ENCODE data around the gene ZNF32. TPM values are rescaled to one million over a fixed set of nuclear protein-coding genes. Genes with fewer than 3 reads are reported as not detected.
A peak's percentile ranks its signal among the peaks of the same experiment; 100 is the strongest.

Gene ZNF32
- total and polyA plus RNA-seq, 7 donors, result 21.3 to 108 (median 72.1) TPM

DNA sequence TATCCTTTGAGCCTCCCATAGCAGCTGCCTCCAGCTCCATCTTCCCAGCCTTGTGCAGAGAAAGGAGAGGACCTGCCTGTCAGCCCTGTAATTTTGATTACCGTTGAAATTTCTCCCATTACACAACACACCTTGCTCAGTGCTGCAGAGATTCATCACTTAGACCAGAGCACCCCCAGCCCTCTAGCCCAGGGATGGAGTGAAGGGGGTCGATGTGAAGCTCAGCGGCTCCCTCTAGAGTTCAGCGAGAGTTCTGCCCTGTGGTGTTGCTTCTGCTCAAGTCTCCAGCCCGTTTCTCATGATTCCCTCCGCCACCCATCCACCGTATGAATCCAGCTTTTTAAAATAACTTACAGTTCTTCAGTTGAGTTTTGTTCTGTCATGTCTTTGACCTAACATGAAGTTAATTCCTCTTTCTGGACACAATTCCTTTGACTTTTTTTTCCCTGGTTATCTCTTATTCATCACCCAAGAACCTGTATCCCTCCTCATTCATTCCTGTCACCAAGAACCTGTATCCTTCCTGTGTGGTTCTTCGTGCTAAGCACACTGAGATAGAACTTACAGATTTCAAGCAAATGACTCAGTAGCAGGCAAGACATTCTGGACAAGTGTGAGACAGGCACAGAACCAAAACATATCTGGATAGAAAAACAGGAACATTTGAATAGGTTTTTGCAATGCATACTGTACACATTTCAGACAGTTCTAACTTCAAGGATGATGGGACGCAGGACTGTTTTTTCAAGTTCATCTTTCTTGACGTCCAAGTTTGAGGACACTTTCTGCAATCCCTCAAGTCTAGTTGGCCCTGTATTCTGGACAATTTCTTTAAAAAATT lies 35.0 kb upstream of the ZNF32 start:
- Histone ChIP-seq H3K4me1 (peaks cover 0 to 26% (median 15%) of the 10 kb centered on the region in 4 donors), H3K36me3 (no peaks in the 10 kb centered on the region), H3K27me3 (no peaks in the 10 kb centered on the region), H3K9me3 (no peaks in the 10 kb centered on the region), H3K27ac (no peak overlapping the region), H3K4me3 (no peak overlapping the region)
- intact Hi-C loops (cut with DNase I), result loop anchor here (10.0 kb wide), 1 partner anchor 381 kb away; no protein-coding TSS in a partner anchor
- 37 to 40% methylated on average over 10 of the region's 10 CpGs for WGBS, 2 donors
- TF ChIP-seq EP300 (IDR thresholded peaks at IDR 0.05) (no peak), POLR2AphosphoS5 (IDR thresholded peaks at IDR 0.05) (peak in 3 of 4 donors; percentile 26 to 69 (median 43))
- TF ChIP-seq, protein P1, sequence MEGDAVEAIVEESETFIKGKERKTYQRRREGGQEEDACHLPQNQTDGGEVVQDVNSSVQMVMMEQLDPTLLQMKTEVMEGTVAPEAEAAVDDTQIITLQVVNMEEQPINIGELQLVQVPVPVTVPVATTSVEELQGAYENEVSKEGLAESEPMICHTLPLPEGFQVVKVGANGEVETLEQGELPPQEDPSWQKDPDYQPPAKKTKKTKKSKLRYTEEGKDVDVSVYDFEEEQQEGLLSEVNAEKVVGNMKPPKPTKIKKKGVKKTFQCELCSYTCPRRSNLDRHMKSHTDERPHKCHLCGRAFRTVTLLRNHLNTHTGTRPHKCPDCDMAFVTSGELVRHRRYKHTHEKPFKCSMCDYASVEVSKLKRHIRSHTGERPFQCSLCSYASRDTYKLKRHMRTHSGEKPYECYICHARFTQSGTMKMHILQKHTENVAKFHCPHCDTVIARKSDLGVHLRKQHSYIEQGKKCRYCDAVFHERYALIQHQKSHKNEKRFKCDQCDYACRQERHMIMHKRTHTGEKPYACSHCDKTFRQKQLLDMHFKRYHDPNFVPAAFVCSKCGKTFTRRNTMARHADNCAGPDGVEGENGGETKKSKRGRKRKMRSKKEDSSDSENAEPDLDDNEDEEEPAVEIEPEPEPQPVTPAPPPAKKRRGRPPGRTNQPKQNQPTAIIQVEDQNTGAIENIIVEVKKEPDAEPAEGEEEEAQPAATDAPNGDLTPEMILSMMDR (IDR thresholded peaks at IDR 0.05), result no peak
- DNase-seq, result no peak

DNA sequence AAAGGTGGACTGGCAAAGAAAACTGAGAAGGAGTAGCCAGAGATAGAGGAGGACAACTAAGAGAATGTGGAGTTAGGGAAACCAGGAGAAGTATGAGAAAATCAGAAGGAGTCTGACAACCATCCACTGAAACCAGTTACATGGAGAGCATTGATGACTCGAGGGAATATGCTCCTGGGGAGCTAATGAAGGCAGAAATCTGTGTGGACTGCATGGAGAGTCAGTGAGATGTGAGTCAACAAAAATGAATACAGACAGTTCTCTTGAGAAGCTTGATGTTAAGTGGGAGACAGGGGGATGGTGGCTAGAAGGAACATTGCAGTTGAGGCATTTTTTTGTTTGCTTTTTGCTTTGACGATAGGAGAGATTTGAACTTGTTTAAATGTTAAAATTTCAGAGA lies 34.3 kb upstream of the ZNF32 start:
- 78 to 83% methylated on average over 2 of the region's 2 CpGs for WGBS, 2 donors
- H3K4me3 ChIP-seq, result no peak overlapping the region
- H3K9me3 ChIP-seq, result no peaks in the 10 kb centered on the region
- intact Hi-C loops (cut with DNase I), result loop anchor here (10.0 kb wide), 1 partner anchor 382 kb away; no protein-coding TSS in a partner anchor
- H3K4me1 ChIP-seq, result peaks cover 0 to 27% (median 15%) of the 10 kb centered on the region in 4 donors
- no peaks in the 10 kb centered on the region for H3K36me3 ChIP-seq
- no peak for TF ChIP-seq POLR2A (IDR thresholded peaks at IDR 0.05)
- no peak for TF ChIP-seq POLR2AphosphoS5 (IDR thresholded peaks at IDR 0.05)
- no peak for TF ChIP-seq EP300 (IDR thresholded peaks at IDR 0.05)
- TF ChIP-seq, protein P1 (IDR thresholded peaks at IDR 0.05), result no peak
- no peak overlapping the region for H3K27ac ChIP-seq
- H3K27me3 ChIP-seq, result no peaks in the 10 kb centered on the region
- no peak for DNase-seq

DNA sequence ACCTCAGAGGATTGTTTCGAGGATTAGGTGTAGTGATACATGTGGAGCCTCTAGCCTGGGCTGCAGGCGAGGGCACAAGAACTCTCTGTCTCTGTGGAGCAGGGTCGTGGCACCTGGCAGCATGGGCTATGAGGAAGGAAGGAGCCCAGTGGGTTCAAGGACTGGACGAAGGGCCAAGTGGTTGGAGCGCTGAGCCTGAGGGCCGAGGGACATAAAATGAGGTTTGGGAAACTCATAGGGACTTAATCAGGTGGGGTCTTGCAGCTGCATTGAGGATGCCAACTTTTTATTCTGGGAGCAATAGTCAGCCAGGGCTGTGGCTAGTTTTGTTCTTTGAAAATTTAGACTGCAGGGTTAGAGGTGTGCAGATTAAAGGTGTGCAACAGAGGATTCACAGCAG lies 33.0 kb upstream of the ZNF32 start:
- Histone ChIP-seq H3K36me3 (no peaks in the 10 kb centered on the region), H3K4me3 (no peak overlapping the region), H3K4me1 (peaks cover 0 to 27% (median 15%) of the 10 kb centered on the region in 4 donors), H3K27ac (no peak overlapping the region), H3K9me3 (no peaks in the 10 kb centered on the region), H3K27me3 (no peaks in the 10 kb centered on the region)
- WGBS, 2 donors, result 82 to 86% methylated on average over 6 of the region's 6 CpGs
- intact Hi-C loops (cut with DNase I), result loop anchor here (10.0 kb wide), 1 partner anchor 383 kb away; no protein-coding TSS in a partner anchor
- no peak for TF ChIP-seq POLR2A (IDR thresholded peaks at IDR 0.05)
- no peak for TF ChIP-seq EP300 (IDR thresholded peaks at IDR 0.05)
- TF ChIP-seq, protein P1 (IDR thresholded peaks at IDR 0.05), result no peak
- TF ChIP-seq POLR2AphosphoS5 (IDR thresholded peaks at IDR 0.05), result no peak
- DNase-seq, result no peak

DNA sequence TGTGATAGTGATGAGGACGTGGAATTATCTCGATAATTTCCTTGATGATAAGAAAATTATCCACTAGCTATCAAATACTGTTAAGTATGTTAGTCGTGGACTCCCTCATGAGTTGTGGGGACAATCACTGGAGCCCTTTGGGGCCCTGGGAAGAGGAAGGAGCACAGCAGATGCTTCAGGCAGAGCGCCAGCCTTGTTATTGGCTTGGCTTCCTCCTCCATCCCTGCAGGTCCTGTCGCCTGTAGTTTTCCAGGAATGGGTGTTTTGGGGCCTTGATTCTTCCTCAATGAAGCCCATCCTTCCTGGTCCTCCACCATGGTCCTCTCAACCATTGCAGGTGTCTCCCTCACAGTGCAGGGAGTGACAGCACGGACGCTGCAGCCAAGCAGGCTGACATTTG lies 32.5 kb upstream of the ZNF32 start:
- no peaks in the 10 kb centered on the region for H3K9me3 ChIP-seq
- WGBS, 2 donors, result 76 to 79% methylated on average over 7 of the region's 7 CpGs
- H3K36me3 ChIP-seq, result no peaks in the 10 kb centered on the region
- peaks cover 0 to 27% (median 15%) of the 10 kb centered on the region in 4 donors for H3K4me1 ChIP-seq
- H3K4me3 ChIP-seq, result no peak overlapping the region
- H3K27me3 ChIP-seq, result no peaks in the 10 kb centered on the region
- no peak overlapping the region for H3K27ac ChIP-seq
- intact Hi-C loops (cut with DNase I), result loop anchor here (10.0 kb wide), 1 partner anchor 384 kb away; no protein-coding TSS in a partner anchor
- DNase-seq, result no peak
- TF ChIP-seq, protein P1 (IDR thresholded peaks at IDR 0.05), result no peak
- no peak for TF ChIP-seq POLR2A (IDR thresholded peaks at IDR 0.05)
- TF ChIP-seq EP300 (IDR thresholded peaks at IDR 0.05), result no peak
- TF ChIP-seq POLR2AphosphoS5 (IDR thresholded peaks at IDR 0.05), result no peak
